GM19463 (cell line): ENCODE data around the gene SELENON.

Experiments
- ATAC-seq: cut with Tn5 transposase; IDR thresholded peaks from one replicate; pipeline ENCODE4 v1.9.1; 2021; ENCODE audit warnings: mild to moderate bottlenecking, moderate library complexity; ENCODE audit not compliant: unreplicated experiment

SELENON gene

DNA sequence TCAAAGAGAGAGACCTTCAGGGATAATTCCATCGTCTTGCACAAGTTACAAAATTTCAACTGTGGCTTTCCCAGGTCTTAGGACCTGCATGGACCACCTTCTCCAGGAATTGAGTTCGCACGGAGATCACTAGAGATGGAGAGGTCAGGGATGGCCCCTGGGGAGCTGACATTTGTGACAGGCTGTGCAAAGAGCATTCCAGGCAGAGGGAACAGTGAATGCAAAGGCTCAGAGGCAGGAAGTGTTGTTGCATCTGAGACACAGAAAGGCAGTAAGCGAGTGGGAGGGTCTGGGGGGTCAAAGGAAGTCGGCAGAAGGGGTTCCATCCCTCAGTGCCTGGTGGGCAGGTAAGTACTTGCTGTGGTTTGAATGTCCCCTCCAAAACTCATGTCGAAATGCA is 9.5 kb upstream of the SELENON start:
- ATAC-seq: no peak

DNA sequence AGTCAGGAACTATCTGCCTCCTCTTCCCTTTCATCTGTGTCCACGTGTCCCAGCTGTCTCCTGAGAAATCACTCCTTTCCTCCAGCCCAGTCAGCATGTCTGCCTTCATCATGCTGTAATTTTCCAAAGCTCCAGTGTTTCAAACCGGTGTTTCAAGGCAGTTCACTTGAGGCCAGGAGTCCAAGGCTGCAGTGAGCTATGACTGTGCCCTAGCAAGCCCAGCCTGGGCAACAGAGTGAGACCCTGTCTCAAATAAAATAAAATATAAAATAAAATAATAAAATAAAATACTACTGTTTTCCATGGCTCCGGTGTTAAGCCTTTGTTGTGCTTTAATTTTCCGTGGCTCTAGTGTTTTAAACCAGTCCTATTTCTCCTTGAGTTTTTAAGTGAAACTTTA is 7.9 kb upstream of the SELENON start:
- ATAC-seq: no peak

GRCh38 chr1:25793585-25794170 is 6.3 kb upstream of the SELENON start:
- ATAC-seq: no peak

GRCh38 chr1:25794325-25794724 is 5.7 kb upstream of the SELENON start:
- ATAC-seq: no peak

- no peak for ATAC-seq
Observed at GRCh38 chr1:25795211-25795610, 4.8 kb upstream of the SELENON start.

DNA sequence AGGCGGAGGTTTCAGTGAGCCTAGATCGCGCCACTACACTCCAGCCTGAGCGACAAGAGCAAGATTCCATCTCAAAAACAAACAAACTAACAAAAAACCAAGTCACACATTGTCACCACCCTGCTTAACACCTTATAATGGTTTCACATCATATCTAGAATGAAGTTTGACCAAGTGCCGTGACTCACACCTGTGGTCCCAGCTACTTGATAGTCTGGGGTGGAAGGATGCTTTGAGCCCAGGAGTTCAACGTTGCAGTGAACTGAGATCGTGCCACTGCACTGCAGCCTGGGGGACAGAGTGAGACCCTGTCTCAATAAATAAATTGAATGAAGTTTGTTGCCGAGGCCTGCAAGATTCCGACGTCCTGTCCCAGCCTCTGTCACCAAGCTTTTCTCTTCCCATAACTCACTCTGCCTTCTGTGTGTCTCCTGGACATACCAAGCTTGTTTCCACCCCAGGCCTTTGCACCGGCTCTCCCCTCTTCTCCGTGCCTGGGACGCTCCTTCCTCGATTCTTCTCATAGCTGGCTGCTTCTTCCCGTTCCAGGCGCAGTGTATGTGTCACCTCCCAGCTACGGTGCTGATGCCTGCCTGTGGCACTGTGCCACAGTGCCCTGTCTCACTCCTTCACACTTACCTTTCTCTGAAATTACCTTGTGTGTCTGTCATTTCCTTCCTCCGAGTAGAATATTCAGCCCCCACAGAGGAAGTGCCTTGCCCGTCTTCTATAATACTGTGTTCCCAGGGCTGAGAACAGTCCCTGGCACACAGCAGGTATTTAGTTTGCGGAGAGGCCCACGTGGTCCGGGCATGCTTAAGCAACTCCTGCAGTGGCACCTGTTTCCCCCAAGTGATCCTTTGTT is 3.8 kb upstream of the SELENON start:
- ATAC-seq: no peak

DNA sequence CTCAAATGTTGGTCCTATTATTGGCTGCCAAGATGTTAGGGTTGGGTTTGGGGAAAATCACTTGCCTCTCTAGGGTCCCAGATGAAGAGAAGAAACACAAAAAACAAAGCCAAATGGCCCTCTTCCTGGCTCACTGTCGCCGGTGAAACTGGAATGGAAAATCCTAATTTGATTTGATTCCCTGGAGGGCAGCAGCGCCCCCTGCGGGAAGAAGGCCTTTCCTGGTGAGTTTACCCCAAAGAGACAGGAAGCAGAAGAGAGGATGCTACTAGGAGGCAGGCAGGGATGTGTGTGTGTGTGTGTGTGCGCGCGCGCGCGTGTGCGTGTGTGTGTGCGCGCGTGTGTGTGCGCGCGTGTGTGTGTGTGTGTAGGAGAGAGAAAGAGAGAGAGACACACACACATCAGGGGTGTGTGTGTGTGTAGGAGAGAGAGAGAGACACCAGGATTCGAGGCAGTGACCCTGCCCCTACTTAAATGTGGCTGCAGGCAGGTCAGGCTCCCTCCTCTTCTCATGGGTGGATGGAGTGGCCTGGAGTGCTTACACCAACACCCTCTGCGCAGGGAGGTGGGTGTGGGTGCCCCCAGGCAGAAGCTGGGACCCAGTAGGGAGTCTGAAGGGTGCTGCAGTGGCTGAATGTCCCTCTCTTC is 3.1 kb upstream of the SELENON start:
- ATAC-seq: no peak

DNA sequence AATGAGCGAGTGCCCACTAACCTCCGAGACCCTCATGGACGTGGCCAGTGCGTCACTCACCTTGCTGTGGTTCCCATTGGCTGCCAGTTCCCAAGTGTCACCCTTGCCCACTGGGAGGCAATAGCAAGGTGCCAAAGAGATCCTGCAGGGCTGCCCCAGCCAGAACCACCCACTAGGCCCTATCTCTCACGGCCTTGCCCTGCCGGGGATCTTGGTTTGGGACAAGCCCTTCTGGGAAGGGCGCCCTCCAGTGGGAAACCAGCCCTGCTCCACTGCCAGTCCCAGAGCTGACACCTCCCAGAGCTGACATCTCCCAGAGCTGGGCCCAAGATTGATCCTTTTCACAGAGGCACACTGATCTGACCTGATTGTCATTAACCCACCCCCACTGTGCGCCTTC is 2.1 kb upstream of the SELENON start:
- ATAC-seq: no peak

DNA sequence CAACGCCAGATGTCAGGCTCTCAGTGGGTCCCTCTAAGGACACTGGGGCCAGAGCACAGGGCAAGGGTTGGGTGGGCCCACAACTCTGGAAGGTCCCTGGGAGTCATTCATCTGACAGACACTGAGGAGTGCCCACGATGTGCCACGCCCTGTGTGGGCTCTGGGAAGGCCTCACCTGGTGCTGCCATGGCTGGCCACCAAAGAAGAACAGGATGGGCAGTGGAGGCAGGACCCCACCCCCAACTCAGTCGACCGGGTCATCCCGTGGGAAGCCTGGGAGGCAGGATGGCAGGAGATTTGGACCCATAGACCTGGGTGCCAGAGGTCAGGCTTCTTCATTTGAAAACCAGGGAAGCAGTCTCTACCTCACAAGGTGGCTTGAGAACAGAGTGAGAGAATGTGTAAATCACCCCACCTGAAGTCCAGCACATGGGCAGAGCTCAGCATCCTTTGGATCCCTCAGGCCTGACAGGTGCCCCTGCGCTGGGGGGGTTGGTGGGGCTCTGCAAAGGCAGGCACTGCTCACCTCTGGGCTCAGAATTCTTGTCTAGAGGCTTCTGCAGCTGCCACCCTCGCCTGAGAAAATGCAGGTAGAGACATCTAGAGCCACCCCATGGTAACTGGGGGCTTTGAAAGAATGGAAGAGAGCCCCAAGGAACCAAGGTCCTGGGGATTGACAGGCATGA is 1.2 kb upstream of the SELENON start:
- no peak for ATAC-seq

DNA sequence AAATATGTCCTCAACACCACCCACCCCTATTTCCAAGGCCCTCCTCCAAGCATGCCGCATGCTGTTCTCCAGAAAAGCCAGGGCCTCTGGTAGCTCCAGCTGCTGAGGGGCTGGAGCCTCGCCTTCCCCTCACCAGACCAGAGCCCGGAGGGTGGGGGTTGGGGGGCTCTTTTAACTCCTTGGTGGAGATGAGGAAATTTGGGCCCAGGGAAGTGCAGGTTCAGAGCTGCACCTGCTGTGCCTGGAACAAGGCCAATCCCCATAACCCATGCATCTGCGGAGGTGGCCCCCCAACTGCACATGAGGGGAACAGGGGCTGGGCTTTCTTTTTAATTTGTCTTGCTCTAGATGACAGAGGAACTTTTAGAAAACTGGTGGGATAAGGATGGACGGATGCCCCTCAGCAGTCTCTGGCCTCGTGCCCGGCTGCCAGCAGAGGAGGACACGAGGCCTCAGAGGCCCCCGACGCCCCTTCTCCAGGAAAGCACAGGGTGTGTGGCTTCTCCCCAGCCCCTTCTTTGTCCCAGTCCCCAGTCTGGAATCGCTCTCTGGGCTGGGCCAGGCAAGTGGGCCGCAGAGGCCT is 550 bp upstream of the SELENON start:
- no peak for ATAC-seq

DNA sequence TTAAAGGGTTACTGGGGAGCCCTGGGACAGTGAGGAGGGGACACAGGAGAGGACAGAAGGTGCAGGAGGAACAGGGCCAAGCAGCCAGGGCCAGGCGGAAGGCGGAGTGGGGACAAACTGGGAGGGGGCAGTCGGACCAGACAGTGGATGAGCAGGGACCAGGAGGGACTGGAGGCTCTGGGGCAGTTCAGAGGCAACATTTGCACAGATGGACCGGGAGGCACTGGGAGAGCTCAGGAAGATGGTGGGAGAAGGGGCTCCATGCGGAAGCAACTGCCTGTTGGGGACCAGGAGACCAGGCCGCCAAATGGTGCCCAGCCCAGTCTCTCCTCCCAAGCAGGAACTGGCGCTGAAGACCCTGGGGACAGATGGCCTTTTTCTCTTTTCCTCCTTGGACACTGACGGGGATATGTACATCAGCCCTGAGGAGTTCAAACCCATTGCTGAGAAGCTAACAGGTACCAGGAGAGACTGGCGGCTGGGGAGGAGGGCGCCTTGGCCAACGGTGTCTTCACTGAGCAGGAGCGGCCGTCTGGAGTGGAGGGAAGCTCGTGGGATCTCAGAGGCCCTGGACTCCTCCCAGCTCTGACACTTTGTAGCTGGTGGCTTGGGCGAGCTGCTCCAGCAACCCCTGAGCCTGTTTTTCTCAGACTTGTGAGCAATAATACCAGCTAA is 847 bp downstream of the SELENON start:
- no peak for ATAC-seq

DNA sequence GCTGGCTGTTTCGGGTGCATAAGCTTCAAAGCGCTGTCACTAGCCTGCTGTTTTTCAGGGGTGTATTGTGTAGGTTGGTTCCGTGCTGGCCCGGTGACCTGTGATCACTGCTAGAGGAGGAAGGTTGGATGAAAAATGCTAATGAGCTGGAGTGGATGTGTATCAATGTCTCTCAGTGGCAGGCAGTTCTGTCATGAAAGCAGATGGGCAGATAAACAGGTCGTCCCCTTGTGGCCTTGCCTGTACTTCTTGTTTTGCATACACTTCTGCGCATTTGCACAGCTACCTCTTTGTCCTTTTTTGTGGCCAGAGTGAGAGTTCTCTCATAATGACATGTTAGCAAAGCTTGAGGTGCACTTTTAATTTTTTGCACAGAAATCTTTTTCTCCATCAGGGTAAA is 2.9 kb downstream of the SELENON start:
- ATAC-seq: no peak

DNA sequence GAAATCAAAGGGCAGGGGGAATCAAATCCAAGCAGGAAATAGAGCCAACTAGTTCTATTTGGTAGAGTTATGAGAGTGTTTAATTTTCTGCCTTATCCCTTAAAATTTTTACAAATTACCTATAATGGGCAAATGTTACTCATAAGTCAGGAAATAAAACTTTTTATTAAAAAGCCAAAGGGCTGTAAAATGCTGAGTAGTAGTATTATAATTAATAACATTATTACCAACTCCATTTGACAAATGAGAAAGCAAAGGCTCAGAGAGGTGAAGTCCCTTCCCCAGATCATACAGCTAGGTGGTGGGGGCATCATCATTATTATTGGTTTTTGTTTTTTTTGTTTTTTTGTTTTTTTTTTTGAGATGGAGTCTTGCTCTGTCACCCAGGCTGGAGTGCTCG is 3.4 kb downstream of the SELENON start:
- no peak for ATAC-seq

GRCh38 chr1:25804244-25804963 is 4.4 kb downstream of the SELENON start:
- ATAC-seq: no peak

- ATAC-seq: no peak
Observed at GRCh38 chr1:25804964-25805862, 5.2 kb downstream of the SELENON start.

DNA sequence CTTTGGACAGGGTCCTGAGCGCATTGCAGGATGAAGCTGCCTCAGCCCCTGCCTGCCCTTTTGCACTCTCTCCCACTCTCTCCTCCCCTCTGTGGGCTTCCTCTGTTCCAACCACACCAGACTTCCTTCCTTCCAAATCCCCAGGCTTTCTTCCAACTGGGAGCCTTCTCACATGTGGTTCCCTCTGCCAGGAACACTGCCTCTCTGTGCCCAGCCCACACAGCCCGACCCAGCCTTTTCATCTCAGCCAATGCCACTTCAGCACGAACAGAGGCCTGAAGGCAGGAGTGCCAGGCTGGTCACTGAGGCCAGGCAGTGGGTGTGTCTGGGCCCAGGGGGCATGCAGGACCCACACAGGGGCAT is 5.9 kb downstream of the SELENON start:
- no peak for ATAC-seq

DNA sequence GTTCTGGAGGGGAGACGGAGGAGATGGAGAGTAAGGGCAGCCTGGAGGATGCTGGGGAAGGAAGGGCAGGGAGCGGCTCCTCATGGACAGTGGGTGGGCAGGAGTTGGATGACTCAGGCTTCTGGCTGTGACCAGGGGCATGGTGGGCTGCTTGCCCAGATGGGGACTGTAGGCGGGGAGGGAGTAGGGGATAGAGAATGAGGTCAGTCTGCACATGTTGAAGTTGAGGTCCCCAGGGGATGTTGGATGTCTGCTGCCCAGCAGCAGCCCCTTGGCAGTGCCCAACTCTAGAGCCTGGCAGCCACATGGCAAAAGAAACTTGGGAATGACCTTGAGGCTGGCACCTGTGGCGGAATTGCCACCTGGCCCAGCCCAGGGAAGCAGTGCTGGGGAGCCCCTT is 6.4 kb downstream of the SELENON start:
- no peak for ATAC-seq

DNA sequence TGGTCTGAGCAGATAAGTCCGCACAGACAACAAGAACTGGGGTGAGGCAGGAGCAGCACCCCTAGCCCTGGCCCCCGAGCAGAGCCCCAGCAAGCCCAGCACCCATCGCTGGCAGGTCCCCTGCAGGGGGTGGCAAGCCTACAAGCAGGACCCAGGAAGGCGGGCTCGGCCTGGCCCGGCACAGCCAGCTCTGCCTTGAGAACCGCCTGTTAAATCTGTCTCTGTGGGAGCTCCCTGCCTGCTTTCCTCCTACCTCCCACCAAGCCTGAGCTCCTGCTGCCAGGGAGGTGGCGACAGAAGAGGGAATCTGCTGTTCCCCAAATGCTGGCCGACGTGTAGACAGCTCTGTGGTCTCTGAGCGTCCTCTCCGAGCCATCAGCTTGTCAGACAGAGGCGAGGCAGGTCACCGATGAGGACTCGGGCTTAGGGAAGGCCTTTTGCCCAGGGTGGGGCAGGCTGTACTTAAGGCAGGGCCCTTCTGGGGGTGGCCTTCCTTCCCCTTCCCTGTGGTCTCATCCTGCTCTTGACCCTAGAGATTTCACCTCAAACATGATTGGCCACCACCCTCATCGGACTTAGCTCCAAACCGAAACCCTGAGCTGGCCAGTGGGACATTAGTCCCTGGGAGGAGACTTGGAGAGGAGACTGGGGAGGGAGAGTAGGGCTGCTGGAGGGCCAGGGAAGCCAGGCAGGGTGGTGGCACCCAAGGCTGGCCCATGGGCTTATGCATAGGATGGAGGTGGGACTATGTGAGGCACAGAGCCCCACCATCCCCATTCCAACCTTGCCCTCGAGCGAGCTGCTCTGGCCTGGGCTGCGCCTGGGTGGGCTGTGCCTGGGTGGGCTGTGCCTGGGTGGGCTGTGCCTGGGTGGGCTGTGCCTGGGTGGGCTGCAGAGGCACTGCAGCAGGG is 7.7 kb downstream of the SELENON start:
- ATAC-seq: no peak
